Measurements from ENCODE around the gene ZFP91. TPM values are rescaled to one million over a fixed set of nuclear protein-coding genes. Genes with fewer than 3 reads are reported as not detected.

ZFP91 gene
- total and polyA plus RNA-seq, 2 experiments from 2014 or later, result 10.2 to 30.0 TPM

- no peaks in the 10 kb centered on the region for H3K27me3 Mint-ChIP-seq (ENCODE audit: insufficient read depth, low read depth, poor library complexity)
Observed at GRCh38 chr11:58613228-58613627, 34.4 kb downstream of the ZFP91 start.

More at GRCh38 chr11:58613228-58613627, 34.4 kb downstream of the ZFP91 start:
- Mint-ChIP-seq H3K4me1 (no peaks in the 10 kb centered on the region), H3K27ac (no peak overlapping the region), H3K4me3 (no peak overlapping the region), H3K36me3 (ENCODE audit: low read depth) (peaks cover 80% of the 10 kb centered on the region), H3K9me3 (no peaks in the 10 kb centered on the region)
- Histone ChIP-seq H4K20me1 (replicated peaks; ENCODE audit: insufficient read depth) (0 out of 2 replicates have a peak, but pooled peaks cover 6% of the 10 kb centered on the region), H2AFZ (no peak overlapping the region), H3K27ac (ENCODE audit: low read depth) (no peak overlapping the region), H3K27me3 (ENCODE audit: insufficient read depth) (no peaks in the 10 kb centered on the region), H3F3A (replicated peaks; ENCODE audit: low read depth) (no peaks in the 10 kb centered on the region), H3K4me1 (ENCODE audit: insufficient read depth) (no peaks in the 10 kb centered on the region), H3K9me2 (ENCODE audit: insufficient read depth) (no peaks in the 10 kb centered on the region), H3K79me2 (replicated peaks; ENCODE audit: insufficient read depth) (peaks cover 19% of the 10 kb centered on the region), H3K4me3 (no peak overlapping the region), H3K36me3 (ENCODE audit: insufficient read depth) (peaks cover 64% of the 10 kb centered on the region), H3K4me2 (no peak overlapping the region)
- ATAC-seq (no peak), DNase-seq (ENCODE audit: low spot score) (no peak)
- no peak for TF ChIP-seq ZNF114 (CRISPR knock-in tag; IDR thresholded peaks at IDR 0.05)
- no peak for TF ChIP-seq ZNF331 (CRISPR knock-in tag; IDR thresholded peaks at IDR 0.05; ENCODE audit: low read depth)
- no peak for TF ChIP-seq JUNB (IDR thresholded peaks at IDR 0.05; ENCODE audit: unreplicated experiment)
- no peak for TF ChIP-seq ZNF462 (CRISPR knock-in tag; IDR thresholded peaks at IDR 0.05)
- TF ChIP-seq CREB1 (CRISPR knock-in tag; IDR thresholded peaks at IDR 0.05; ENCODE audit: low read depth), result no peak
- no peak for TF ChIP-seq STAT1 (IDR thresholded peaks at IDR 0.05; ENCODE audit: unreplicated experiment)
- TF ChIP-seq REST (IDR thresholded peaks at IDR 0.05; ENCODE audit: unreplicated experiment), result no peak
- no peak for TF ChIP-seq EZH2phosphoT487 (IDR thresholded peaks at IDR 0.05; ENCODE audit: unreplicated experiment)
